K562 (cell line): ENCODE data around the gene EFNA2. TPM values are rescaled to one million over a fixed set of nuclear protein-coding genes. Genes with fewer than 3 reads are reported as not detected.

Experiments
- CBFA2T3 ChIP-seq: fragments of 450-650 bp; IDR thresholded peaks from 2 replicates; pipeline ENCODE4 v1.6.1; 2017
- CBFB ChIP-seq: sonication (generic); formaldehyde crosslinking; IDR thresholded peaks from 2 replicates; pipeline ENCODE4 v1.4.0; 2020; ENCODE audit warnings: mild to moderate bottlenecking, missing genetic modification reagents
- CCNT2 ChIP-seq: IDR thresholded peaks from 2 replicates; pipeline ENCODE4 v1.6.1; 2011; ENCODE audit warnings: borderline replicate concordance, low read depth, mild to moderate bottlenecking, moderate library complexity, mixed read lengths, low read length; ENCODE audit not compliant: insufficient read length; ENCODE audit errors: extremely low read depth
- EGR1 ChIP-seq: fragments of 450-650 bp; conservative IDR thresholded peaks from 2 replicates; pipeline ENCODE4 v1.6.1; 2017; ENCODE audit warnings: mild to moderate bottlenecking
- HDAC3 ChIP-seq: fragments of 450-650 bp; IDR thresholded peaks from 2 replicates; pipeline ENCODE4 v1.6.1; 2018; ENCODE audit warnings: borderline replicate concordance, mild to moderate bottlenecking, moderate library complexity; ENCODE audit not compliant: partially characterized antibody
- HNRNPLL ChIP-seq: fragments of 200-400 bp; formaldehyde crosslinking; IDR thresholded peaks from 2 replicates; pipeline ENCODE4 v1.6.1; 2017; ENCODE audit warnings: low read length, low read depth, mild to moderate bottlenecking; ENCODE audit not compliant: poor library complexity, severe bottlenecking
- MAFK ChIP-seq: IDR thresholded peaks from 2 replicates; pipeline ENCODE4 v1.6.1; 2011; ENCODE audit warnings: low read length, improper control_type of control experiment
- RBFOX2 ChIP-seq: fragments of 200-400 bp; formaldehyde crosslinking; IDR thresholded peaks from 2 replicates; pipeline ENCODE4 v1.6.1; 2017; ENCODE audit warnings: low read depth, mild to moderate bottlenecking, low read length, moderate library complexity
- SIN3A ChIP-seq, 2 experiments: fragments of 150-350 bp in 1 of 2; IDR thresholded peaks; 2 replicates each; pipeline ENCODE4 v1.6.1; 2011 to 2016; ENCODE audit warnings: borderline replicate concordance in 2 of 2, low read depth in 2 of 2, low read length in 2 of 2, mild to moderate bottlenecking in 2 of 2, moderate library complexity in 2 of 2; ENCODE audit not compliant: control insufficient read depth in 1 of 2
- SRSF7 ChIP-seq: fragments of 200-400 bp; formaldehyde crosslinking; optimal IDR thresholded peaks from 2 replicates; pipeline ENCODE3; 2017; ENCODE audit warnings: mild to moderate bottlenecking, low read depth, low read length
- TBL1XR1 ChIP-seq, 2 experiments: IDR thresholded peaks; 2 replicates each; pipeline ENCODE4 v1.6.1; 2012; ENCODE audit warnings: improper control_type of control experiment in 2 of 2, low read length in 2 of 2, mild to moderate bottlenecking in 1 of 2
- TOE1 ChIP-seq, 2 experiments: fragments of 450-650 bp in 1 of 2; sonication (generic) in 1 of 2; formaldehyde crosslinking in 1 of 2; IDR thresholded peaks; 2 replicates each; pipeline versions ENCODE4 v1.7.1 to v1.8.0; 2016 to 2022; ENCODE audit warnings: borderline replicate concordance in 2 of 2, mild to moderate bottlenecking in 2 of 2, antibody characterized with exemption in 1 of 2, inconsistent platforms in 1 of 2, low read depth in 1 of 2, missing genetic modification reagents in 1 of 2, moderate library complexity in 1 of 2
- ZNF121 ChIP-seq: sonication (generic); formaldehyde crosslinking; conservative IDR thresholded peaks from 2 replicates; pipeline ENCODE4 v1.8.0; 2022; ENCODE audit warnings: missing genetic modification reagents
- polyA plus RNA-seq, 8 experiments: library from polyadenylated mRNA; depleted of rRNA in 4 of 8; stranded (reverse) in 5 of 8; unstranded in 3 of 8; fragments of >200 nt; fragmentation: Nextera tagmentation in 2 of 8; fragmentation: Illumina TruSeq in 1 of 8; extraction: Ambion mirVana in 2 of 8; extraction: Trizol in 1 of 8; gene quantifications; 2 replicates each; pipeline versions ENCODE4 v1.2.1 to v1.2.3, GENCODE V29; 2011 to 2014; ENCODE audit warnings: inconsistent platforms in 1 of 8, missing spikeins in 1 of 8
- total RNA-seq, 7 experiments: library from RNA; depleted of rRNA in 6 of 7; stranded (reverse); fragments of >200 nt in 6 of 7; fragmentation: Illumina TruSeq in 2 of 7; extraction: Trizol in 2 of 7; gene quantifications; 2 replicates each; pipeline versions ENCODE4 v1.2.1 to v1.2.3, GENCODE V29; 2011 to 2021; ENCODE audit warnings: low replicate concordance in 1 of 7
- TF ChIP-seq, protein P1 (sequence below): fragments of 450-650 bp; IDR thresholded peaks from 2 replicates; pipeline ENCODE4 v1.6.1; 2016; ENCODE audit warnings: mild to moderate bottlenecking, moderate library complexity

EFNA2 gene
- total and polyA plus RNA-seq, 9 of the 15 experiments (the other 6 are each of a cell fraction or from before 2014, with no cell fraction given): 0.11 to 0.44 (median 0.15) TPM; not detected in 6

DNA sequence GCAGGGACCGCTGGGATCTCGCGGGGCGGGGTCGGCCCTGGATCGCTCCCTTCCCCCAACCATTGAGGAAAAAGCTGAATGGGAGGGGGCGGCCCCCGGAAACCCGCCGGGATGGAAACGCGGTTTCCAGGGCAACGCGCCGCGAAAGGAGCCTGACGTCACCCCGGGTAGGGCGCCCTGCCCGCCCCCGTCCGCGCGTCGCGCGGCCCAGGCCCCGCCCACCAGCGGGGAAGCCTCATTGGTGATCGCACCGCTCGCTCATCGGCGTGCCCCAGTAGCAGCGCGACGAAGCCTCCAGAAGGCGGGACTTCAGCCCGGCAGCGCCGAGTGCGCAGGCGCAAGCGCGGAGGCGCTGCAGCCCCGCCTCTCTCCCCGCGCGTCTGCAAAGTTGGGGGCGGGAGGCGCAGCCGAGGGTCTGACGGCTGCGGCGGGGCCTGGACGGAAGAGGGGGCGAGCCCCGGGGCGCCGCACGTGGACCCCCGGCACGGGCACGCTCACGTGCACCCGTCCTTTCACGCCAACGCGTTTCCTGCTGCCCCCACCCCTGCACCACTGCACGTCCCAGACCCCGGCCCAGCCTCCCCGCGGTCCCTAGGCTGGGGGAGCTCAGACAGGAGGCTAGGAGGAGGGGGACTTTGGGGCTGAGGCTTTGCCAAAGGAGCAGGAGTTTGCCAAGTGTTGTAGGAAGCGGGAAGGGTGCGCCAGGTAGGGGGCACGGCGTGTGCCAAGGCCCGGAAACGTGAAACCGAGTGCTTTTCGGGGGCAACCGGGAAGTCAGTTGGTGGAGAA is 24.7 kb upstream of the EFNA2 start (continued):
- TF ChIP-seq, protein P1, sequence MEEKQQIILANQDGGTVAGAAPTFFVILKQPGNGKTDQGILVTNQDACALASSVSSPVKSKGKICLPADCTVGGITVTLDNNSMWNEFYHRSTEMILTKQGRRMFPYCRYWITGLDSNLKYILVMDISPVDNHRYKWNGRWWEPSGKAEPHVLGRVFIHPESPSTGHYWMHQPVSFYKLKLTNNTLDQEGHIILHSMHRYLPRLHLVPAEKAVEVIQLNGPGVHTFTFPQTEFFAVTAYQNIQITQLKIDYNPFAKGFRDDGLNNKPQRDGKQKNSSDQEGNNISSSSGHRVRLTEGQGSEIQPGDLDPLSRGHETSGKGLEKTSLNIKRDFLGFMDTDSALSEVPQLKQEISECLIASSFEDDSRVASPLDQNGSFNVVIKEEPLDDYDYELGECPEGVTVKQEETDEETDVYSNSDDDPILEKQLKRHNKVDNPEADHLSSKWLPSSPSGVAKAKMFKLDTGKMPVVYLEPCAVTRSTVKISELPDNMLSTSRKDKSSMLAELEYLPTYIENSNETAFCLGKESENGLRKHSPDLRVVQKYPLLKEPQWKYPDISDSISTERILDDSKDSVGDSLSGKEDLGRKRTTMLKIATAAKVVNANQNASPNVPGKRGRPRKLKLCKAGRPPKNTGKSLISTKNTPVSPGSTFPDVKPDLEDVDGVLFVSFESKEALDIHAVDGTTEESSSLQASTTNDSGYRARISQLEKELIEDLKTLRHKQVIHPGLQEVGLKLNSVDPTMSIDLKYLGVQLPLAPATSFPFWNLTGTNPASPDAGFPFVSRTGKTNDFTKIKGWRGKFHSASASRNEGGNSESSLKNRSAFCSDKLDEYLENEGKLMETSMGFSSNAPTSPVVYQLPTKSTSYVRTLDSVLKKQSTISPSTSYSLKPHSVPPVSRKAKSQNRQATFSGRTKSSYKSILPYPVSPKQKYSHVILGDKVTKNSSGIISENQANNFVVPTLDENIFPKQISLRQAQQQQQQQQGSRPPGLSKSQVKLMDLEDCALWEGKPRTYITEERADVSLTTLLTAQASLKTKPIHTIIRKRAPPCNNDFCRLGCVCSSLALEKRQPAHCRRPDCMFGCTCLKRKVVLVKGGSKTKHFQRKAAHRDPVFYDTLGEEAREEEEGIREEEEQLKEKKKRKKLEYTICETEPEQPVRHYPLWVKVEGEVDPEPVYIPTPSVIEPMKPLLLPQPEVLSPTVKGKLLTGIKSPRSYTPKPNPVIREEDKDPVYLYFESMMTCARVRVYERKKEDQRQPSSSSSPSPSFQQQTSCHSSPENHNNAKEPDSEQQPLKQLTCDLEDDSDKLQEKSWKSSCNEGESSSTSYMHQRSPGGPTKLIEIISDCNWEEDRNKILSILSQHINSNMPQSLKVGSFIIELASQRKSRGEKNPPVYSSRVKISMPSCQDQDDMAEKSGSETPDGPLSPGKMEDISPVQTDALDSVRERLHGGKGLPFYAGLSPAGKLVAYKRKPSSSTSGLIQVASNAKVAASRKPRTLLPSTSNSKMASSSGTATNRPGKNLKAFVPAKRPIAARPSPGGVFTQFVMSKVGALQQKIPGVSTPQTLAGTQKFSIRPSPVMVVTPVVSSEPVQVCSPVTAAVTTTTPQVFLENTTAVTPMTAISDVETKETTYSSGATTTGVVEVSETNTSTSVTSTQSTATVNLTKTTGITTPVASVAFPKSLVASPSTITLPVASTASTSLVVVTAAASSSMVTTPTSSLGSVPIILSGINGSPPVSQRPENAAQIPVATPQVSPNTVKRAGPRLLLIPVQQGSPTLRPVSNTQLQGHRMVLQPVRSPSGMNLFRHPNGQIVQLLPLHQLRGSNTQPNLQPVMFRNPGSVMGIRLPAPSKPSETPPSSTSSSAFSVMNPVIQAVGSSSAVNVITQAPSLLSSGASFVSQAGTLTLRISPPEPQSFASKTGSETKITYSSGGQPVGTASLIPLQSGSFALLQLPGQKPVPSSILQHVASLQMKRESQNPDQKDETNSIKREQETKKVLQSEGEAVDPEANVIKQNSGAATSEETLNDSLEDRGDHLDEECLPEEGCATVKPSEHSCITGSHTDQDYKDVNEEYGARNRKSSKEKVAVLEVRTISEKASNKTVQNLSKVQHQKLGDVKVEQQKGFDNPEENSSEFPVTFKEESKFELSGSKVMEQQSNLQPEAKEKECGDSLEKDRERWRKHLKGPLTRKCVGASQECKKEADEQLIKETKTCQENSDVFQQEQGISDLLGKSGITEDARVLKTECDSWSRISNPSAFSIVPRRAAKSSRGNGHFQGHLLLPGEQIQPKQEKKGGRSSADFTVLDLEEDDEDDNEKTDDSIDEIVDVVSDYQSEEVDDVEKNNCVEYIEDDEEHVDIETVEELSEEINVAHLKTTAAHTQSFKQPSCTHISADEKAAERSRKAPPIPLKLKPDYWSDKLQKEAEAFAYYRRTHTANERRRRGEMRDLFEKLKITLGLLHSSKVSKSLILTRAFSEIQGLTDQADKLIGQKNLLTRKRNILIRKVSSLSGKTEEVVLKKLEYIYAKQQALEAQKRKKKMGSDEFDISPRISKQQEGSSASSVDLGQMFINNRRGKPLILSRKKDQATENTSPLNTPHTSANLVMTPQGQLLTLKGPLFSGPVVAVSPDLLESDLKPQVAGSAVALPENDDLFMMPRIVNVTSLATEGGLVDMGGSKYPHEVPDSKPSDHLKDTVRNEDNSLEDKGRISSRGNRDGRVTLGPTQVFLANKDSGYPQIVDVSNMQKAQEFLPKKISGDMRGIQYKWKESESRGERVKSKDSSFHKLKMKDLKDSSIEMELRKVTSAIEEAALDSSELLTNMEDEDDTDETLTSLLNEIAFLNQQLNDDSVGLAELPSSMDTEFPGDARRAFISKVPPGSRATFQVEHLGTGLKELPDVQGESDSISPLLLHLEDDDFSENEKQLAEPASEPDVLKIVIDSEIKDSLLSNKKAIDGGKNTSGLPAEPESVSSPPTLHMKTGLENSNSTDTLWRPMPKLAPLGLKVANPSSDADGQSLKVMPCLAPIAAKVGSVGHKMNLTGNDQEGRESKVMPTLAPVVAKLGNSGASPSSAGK: no peak
- TF ChIP-seq HDAC3: no peak
- TF ChIP-seq SRSF7: no peak
- TF ChIP-seq CBFB (CRISPR knock-in tag): no peak
- no peak for TF ChIP-seq CBFA2T3
- peak; percentile 81 for TF ChIP-seq CCNT2
- no peak for TF ChIP-seq HNRNPLL
- TF ChIP-seq EGR1: peak; percentile 92
- TF ChIP-seq ZNF121 (CRISPR knock-in tag): no peak
- no peak for TF ChIP-seq RBFOX2
- TF ChIP-seq TOE1 (IDR thresholded peaks at IDR 0.05; ENCODE audit: borderline replicate concordance): no peak
- no peak for TF ChIP-seq TOE1 (CRISPR knock-in tag; IDR thresholded peaks at IDR 0.05; ENCODE audit: borderline replicate concordance, low read depth)
- TF ChIP-seq MAFK: no peak
- no peak for TF ChIP-seq TBL1XR1 (IDR thresholded peaks at IDR 0.05; ENCODE audit: low read length in 2 of 2)
- TF ChIP-seq SIN3A (IDR thresholded peaks at IDR 0.05; ENCODE audit: borderline replicate concordance in 2 of 2, control insufficient read depth in 1 of 2, low read depth in 2 of 2, low read length in 2 of 2): no peak
